GM19324 (cell line): ENCODE data around the gene SLC22A12.
"Not testable (repeated sequence)": the region's sequence is repeated elsewhere in the genome, so short reads cannot be mapped to it uniquely, and the experiment has no call there.

Source experiments
- ATAC-seq: cut with Tn5 transposase; IDR thresholded peaks from one replicate; pipeline ENCODE4 v1.9.1; 2021; ENCODE audit warnings: mild to moderate bottlenecking, moderate library complexity; ENCODE audit not compliant: unreplicated experiment, low FRiP score

Gene SLC22A12

GRCh38 chr11:64583296-64584262 is 7.4 kb upstream of the SLC22A12 start:
- no peak for ATAC-seq

GRCh38 chr11:64585150-64585549 is 5.9 kb upstream of the SLC22A12 start:
- ATAC-seq, result no peak

GRCh38 chr11:64586366-64586765 is 4.7 kb upstream of the SLC22A12 start:
- no peak for ATAC-seq

- ATAC-seq, result no peak
These were observed 2.3 kb upstream of the SLC22A12 start for GRCh38 chr11:64588701-64589100.

- no peak for ATAC-seq
These were observed 525 bp downstream of the SLC22A12 start for GRCh38 chr11:64591257-64592233.

GRCh38 chr11:64592234-64592615 is 1.2 kb downstream of the SLC22A12 start:
- no peak for ATAC-seq

GRCh38 chr11:64592656-64593055 is 1.6 kb downstream of the SLC22A12 start:
- ATAC-seq, result no peak

- no peak for ATAC-seq
These were observed 2.4 kb downstream of the SLC22A12 start for GRCh38 chr11:64593156-64594105.

- ATAC-seq, result no peak
These were observed 3.3 kb downstream of the SLC22A12 start for GRCh38 chr11:64594159-64594939.

GRCh38 chr11:64595922-64596321 is 4.9 kb downstream of the SLC22A12 start:
- ATAC-seq, result not testable (repeated sequence)

- ATAC-seq, result no peak
These were observed 6.7 kb downstream of the SLC22A12 start for GRCh38 chr11:64597671-64598101.

GRCh38 chr11:64598106-64598796 is 7.2 kb downstream of the SLC22A12 start:
- ATAC-seq, result no peak

- ATAC-seq, result no peak
These were observed 8.0 kb downstream of the SLC22A12 start for GRCh38 chr11:64598797-64599697.

GRCh38 chr11:64599698-64600211 is 8.7 kb downstream of the SLC22A12 start:
- no peak for ATAC-seq

- ATAC-seq, result no peak
These were observed 9.4 kb downstream of the SLC22A12 start for GRCh38 chr11:64600281-64600992.

- no peak for ATAC-seq
These were observed 10.8 kb downstream of the SLC22A12 start for GRCh38 chr11:64601605-64602465.
